ENCODE measurements around the gene LRRC3. TPM values are rescaled to one million over a fixed set of nuclear protein-coding genes. Genes with fewer than 3 reads are reported as not detected.

The LRRC3 gene
- total RNA-seq, 1 donor from 2014 or later, result 2.2 TPM

DNA sequence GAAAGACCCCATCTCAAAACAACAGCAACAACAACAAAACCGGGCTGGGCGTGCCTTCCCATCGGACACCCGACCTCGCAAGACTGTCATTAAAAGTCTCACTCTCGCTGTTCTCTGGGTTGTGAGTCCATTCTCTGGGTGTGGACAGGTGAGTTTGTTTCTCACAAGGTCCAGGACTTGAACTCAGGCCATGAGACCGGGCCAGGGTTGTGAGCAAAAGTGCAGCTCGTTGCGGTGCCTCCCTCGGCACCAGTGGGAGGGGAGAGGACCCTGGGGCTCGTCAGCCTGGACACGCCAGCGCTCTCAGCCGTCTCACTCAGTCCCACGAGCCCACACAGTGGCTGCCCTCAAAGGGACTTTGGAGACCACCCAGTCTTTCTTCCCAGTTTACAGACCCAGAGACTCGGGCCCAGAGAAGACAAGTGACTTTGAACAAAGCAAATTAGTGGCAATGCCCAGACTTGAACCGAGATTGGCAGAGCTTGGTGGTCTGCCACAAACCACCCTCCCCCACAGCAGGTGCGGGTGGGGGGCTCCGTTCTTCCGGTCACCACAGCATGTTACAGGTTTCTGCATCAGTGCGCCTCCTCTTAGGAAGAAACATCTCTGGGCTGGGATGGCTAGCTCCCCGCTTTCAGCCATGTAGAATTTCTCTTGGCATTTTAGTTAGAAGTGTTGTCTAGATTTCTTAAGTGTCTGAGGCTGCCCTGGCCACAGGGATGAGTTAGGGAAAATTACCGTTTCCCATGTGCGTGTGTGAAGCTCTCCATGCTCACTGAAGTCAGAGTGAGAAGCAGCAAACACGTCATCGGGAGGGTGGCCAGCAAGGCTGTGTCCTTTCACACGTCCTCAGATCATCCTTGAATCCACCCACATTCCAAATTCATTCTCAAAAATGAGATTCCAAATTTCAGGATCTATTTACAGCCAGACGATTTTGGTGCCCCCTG lies 28.3 kb downstream of the LRRC3 start:
- H3K4me3 ChIP-seq, result no peak overlapping the region
- H3K9me3 ChIP-seq, result no peaks in the 10 kb centered on the region
- TF ChIP-seq, protein P1, sequence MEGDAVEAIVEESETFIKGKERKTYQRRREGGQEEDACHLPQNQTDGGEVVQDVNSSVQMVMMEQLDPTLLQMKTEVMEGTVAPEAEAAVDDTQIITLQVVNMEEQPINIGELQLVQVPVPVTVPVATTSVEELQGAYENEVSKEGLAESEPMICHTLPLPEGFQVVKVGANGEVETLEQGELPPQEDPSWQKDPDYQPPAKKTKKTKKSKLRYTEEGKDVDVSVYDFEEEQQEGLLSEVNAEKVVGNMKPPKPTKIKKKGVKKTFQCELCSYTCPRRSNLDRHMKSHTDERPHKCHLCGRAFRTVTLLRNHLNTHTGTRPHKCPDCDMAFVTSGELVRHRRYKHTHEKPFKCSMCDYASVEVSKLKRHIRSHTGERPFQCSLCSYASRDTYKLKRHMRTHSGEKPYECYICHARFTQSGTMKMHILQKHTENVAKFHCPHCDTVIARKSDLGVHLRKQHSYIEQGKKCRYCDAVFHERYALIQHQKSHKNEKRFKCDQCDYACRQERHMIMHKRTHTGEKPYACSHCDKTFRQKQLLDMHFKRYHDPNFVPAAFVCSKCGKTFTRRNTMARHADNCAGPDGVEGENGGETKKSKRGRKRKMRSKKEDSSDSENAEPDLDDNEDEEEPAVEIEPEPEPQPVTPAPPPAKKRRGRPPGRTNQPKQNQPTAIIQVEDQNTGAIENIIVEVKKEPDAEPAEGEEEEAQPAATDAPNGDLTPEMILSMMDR (IDR thresholded peaks at IDR 0.05), result no peak
- intact Hi-C loops (cut with DNase I), result no loop called here
- H3K36me3 ChIP-seq, result no peaks in the 10 kb centered on the region
- H3K27me3 ChIP-seq, result no peaks in the 10 kb centered on the region
- H3K4me1 ChIP-seq, result no peaks in the 10 kb centered on the region
- H3K27ac ChIP-seq, result no peak overlapping the region
- no peak for DNase-seq (ENCODE audit: low spot score in 2 of 2)

DNA sequence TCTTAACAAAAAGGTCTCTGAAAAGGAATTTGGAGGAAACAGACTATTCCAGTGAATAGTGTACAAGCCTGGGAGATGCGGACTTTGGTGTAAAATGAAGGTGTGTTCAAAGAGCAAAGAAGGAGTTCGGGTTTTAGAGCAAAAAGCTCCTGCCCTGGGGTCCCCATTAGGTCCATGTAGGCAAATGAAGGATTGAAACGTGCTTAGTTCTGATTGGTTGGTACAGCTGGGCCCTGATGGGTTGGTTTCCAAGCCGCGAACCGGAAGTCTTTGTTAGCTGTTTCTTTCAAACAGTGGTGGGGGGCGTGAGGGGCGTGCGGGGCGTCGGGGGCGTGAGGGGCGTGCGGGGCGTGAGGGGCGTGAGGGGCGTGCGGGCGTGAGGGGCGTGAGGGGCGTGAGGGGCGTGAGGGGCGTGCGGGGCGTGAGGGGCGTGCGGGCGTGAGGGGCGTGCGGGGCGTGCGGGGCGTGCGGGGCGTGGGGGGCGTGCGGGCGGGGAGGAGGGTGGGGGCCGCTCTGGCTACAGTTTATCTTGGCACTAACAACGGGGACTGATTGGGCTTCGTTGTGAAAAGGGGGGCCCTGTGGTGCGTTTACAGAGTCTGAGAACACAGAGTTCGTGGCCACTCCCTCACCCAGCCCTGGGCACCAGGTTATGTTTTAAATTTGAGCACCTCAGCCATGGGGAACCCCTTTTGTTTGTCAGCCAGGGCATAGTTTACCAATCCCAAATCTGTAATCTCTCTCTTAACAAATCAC lies 29.4 kb downstream of the LRRC3 start:
- intact Hi-C loops (cut with DNase I), result no loop called here

DNA sequence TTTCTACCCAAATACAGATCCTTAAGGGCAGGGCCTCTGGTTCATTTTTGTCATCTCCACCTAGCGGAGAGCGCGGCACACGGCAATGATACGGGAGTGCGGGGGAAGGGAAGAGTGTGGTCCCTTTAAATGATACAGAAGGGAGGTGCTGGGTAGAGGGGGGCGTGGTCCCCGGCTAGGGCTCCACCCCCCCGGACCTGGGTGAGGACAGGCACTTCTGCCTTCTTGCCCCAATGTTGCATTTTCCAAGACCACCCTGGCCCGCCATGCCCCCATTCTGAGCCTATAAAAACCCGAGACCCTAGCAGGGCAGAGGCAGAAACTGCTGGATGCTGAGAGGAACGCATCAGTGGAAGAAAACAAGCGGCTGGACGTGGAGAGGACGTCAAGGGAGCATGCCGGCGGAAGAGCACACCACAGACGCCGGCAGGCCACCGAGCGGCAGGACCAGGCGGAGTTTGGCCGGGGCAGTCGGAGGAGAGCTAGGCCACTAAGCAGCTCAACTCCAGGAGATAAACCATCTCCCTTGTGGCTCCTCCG lies 30.0 kb downstream of the LRRC3 start:
- peak overlapping the region in 1 of 2 donors; percentile 58 for H3K4me3 ChIP-seq
- H3K27ac ChIP-seq, result no peak overlapping the region
- no peaks in the 10 kb centered on the region for H3K36me3 ChIP-seq
- intact Hi-C loops (cut with DNase I), result no loop called here
- H3K27me3 ChIP-seq, result no peaks in the 10 kb centered on the region
- DNase-seq (ENCODE audit: low spot score in 2 of 2), result no peak
- no peaks in the 10 kb centered on the region for H3K9me3 ChIP-seq
- H3K4me1 ChIP-seq, result no peaks in the 10 kb centered on the region
- TF ChIP-seq, protein P1 (IDR thresholded peaks at IDR 0.05), result peak in 1 of 3 experiments; percentile 23

More for the DNA sequence above, 29.4 kb downstream of the LRRC3 start:
- Histone ChIP-seq H3K4me1 (no peaks in the 10 kb centered on the region), H3K27me3 (no peaks in the 10 kb centered on the region), H3K4me3 (no peak overlapping the region), H3K27ac (no peak overlapping the region), H3K9me3 (no peaks in the 10 kb centered on the region), H3K36me3 (no peaks in the 10 kb centered on the region)
- TF ChIP-seq, protein P1 (IDR thresholded peaks at IDR 0.05), result no peak
- DNase-seq (ENCODE audit: low spot score in 2 of 2), result no peak

DNA sequence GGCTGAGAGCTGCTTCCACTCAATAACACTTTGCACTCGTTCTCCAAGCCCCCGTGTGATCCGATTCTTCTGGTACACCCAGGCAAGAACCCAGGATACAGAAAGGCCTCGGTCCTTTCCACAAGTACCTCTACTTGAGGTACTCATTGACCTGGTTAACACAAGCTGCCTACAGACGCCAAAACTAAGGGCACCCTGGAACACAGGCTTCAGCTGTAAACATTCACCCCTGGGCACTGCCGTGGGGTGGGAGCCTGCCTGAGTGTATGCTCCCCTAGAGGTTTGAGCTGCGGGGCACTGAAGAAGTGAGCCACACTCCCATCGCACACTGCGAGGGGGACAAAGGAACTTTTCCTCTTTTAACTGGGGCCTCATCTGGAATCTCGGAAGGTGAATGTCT lies 30.5 kb downstream of the LRRC3 start:
- intact Hi-C loops (cut with DNase I), result no loop called here
- H3K4me3 ChIP-seq, result peak overlapping the region in 1 of 2 donors; percentile 58
- H3K36me3 ChIP-seq, result no peaks in the 10 kb centered on the region
- H3K4me1 ChIP-seq, result no peaks in the 10 kb centered on the region
- TF ChIP-seq, protein P1 (IDR thresholded peaks at IDR 0.05), result no peak
- no peak for DNase-seq (ENCODE audit: low spot score in 2 of 2)
- no peaks in the 10 kb centered on the region for H3K27me3 ChIP-seq
- no peak overlapping the region for H3K27ac ChIP-seq
- H3K9me3 ChIP-seq, result no peaks in the 10 kb centered on the region

DNA sequence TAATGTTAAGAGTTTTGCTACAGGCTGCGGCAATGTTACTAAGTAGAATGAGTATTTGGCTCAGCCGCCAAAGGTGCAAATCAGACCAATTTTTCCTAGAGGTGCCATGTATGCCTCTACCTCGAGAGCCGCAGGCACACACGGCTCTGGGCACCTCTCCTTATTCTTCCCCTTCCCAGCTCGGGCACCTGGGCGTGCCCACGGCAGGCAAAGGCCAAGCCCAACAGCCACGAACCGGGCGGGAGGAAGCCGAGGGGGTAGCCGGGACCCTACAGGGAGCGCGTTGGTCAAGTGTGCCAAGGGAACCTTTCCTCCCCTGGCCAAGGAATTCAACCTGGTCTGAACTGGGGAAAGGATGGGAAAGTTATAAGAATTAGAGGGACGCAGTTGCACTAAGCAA lies 31.0 kb downstream of the LRRC3 start:
- Histone ChIP-seq H3K4me1 (no peaks in the 10 kb centered on the region), H3K27ac (no peak overlapping the region), H3K36me3 (no peaks in the 10 kb centered on the region), H3K27me3 (no peaks in the 10 kb centered on the region), H3K9me3 (no peaks in the 10 kb centered on the region), H3K4me3 (peak overlapping the region in 1 of 2 donors; percentile 58)
- TF ChIP-seq, protein P1 (IDR thresholded peaks at IDR 0.05), result no peak
- intact Hi-C loops (cut with DNase I), result no loop called here
- no peak for DNase-seq (ENCODE audit: low spot score in 2 of 2)

Measured in ascending aorta (tissue), 2 donors.